ACC112 (cell line): Measurements from ENCODE around the gene NOB1.
A peak's percentile ranks its signal among the peaks of the same experiment; 100 is the strongest.

Source experiments
- H2AFZ ChIP-seq: fragments of 200-600 bp; sonication (generic); one replicate; pipeline ENCODE4 v1.6.0; 2017; ENCODE audit warnings: antibody characterized with exemption, low read length; ENCODE audit not compliant: unreplicated experiment
- H3K27ac ChIP-seq: fragments of 200-600 bp; sonication (generic); 2 replicates; pipeline ENCODE4 v1.5.1; 2014; ENCODE audit warnings: low read depth, mild to moderate bottlenecking, antibody characterized with exemption, low read length, moderate library complexity
- H3K27me3 ChIP-seq: fragments of 200-600 bp; sonication (generic); 2 replicates; pipeline ENCODE4 v1.6.1; 2014; ENCODE audit warnings: mild to moderate bottlenecking, antibody characterized with exemption, low read length, moderate library complexity, mixed read lengths; ENCODE audit not compliant: insufficient read depth
- H3K36me3 ChIP-seq: fragments of 200-600 bp; sonication (generic); 2 replicates; pipeline ENCODE4 v1.6.1; 2016; ENCODE audit warnings: mild to moderate bottlenecking, antibody characterized with exemption, low read length, moderate library complexity, mixed read lengths; ENCODE audit not compliant: insufficient read depth
- H3K4me1 ChIP-seq: fragments of 200-600 bp; sonication (generic); one replicate; pipeline ENCODE4 v1.6.1; 2016; ENCODE audit warnings: low read length, mixed read lengths; ENCODE audit not compliant: insufficient read depth, unreplicated experiment, control insufficient read depth
- H3K4me3 ChIP-seq: fragments of 200-600 bp; sonication (generic); 2 replicates; pipeline ENCODE4 v1.5.1; 2014; ENCODE audit warnings: mild to moderate bottlenecking, low read depth, low read length
- H3K79me2 ChIP-seq: fragments of 200-600 bp; sonication (generic); one replicate; pipeline ENCODE4 v1.6.0; 2016; ENCODE audit warnings: low read length; ENCODE audit not compliant: control insufficient read depth, unreplicated experiment, insufficient read depth

NOB1 gene

GRCh38 chr16:69781118-69781517 is 26.4 kb upstream of the NOB1 start:
- Histone ChIP-seq H3K27me3 (no peaks in the 10 kb centered on the region), H3K36me3 (no peaks in the 10 kb centered on the region), H3K4me1 (no peaks in the 10 kb centered on the region), H3K4me3 (no peak overlapping the region), H3K27ac (no peak overlapping the region), H3K79me2 (no peaks in the 10 kb centered on the region), H2AFZ (no peak overlapping the region)

DNA sequence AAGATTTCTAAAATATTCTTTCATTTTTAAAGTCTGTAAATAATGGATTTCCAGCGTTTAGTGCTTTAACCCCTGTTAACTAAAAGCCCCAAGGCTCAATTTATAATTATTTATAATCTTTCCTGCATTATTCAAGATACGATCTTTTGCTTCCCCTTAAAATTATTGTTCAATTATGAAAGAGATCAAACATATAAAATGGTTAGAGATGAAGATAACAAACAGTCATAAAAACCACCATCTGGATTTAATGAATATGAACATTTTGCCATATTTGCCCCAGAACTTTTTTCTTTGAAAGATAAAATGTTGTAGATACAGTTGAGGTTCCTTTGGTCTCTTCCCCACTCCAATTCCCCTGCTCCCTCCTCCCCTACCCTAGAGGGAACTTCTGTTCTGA is 25.0 kb upstream of the NOB1 start:
- H3K4me1 ChIP-seq = no peaks in the 10 kb centered on the region
- no peaks in the 10 kb centered on the region for H3K36me3 ChIP-seq
- H3K4me3 ChIP-seq = no peak overlapping the region
- no peak overlapping the region for H3K27ac ChIP-seq
- no peak overlapping the region for H2AFZ ChIP-seq
- H3K79me2 ChIP-seq = peaks cover 3% of the 10 kb centered on the region
- H3K27me3 ChIP-seq = no peaks in the 10 kb centered on the region

- peaks cover 20% of the 10 kb centered on the region for H3K79me2 ChIP-seq
- no peak overlapping the region for H2AFZ ChIP-seq
- no peaks in the 10 kb centered on the region for H3K36me3 ChIP-seq
- H3K27ac ChIP-seq = no peak overlapping the region
- peaks cover 16% of the 10 kb centered on the region for H3K4me1 ChIP-seq
- no peak overlapping the region for H3K4me3 ChIP-seq
- H3K27me3 ChIP-seq = no peaks in the 10 kb centered on the region
Measured at GRCh38 chr16:69775563-69775962, 20.8 kb upstream of the NOB1 start.

- peaks cover 16% of the 10 kb centered on the region for H3K4me1 ChIP-seq
- H2AFZ ChIP-seq = no peak overlapping the region
- H3K4me3 ChIP-seq = peak overlapping the region; percentile 61
- H3K79me2 ChIP-seq = peaks cover 22% of the 10 kb centered on the region
- no peaks in the 10 kb centered on the region for H3K27me3 ChIP-seq
- H3K27ac ChIP-seq = no peak overlapping the region
- no peaks in the 10 kb centered on the region for H3K36me3 ChIP-seq
Measured at GRCh38 chr16:69773260-69773947, 18.7 kb upstream of the NOB1 start.

- H3K36me3 ChIP-seq = no peaks in the 10 kb centered on the region
- peaks cover 22% of the 10 kb centered on the region for H3K79me2 ChIP-seq
- H3K4me1 ChIP-seq = peaks cover 16% of the 10 kb centered on the region
- H3K27ac ChIP-seq = no peak overlapping the region
- H3K4me3 ChIP-seq = no peak overlapping the region
- no peaks in the 10 kb centered on the region for H3K27me3 ChIP-seq
- H2AFZ ChIP-seq = no peak overlapping the region
Measured at GRCh38 chr16:69771651-69771967, 16.9 kb upstream of the NOB1 start.

- Histone ChIP-seq H3K27ac (no peak overlapping the region), H3K27me3 (no peaks in the 10 kb centered on the region), H3K4me1 (peaks cover 16% of the 10 kb centered on the region), H3K79me2 (peaks cover 18% of the 10 kb centered on the region), H2AFZ (no peak overlapping the region), H3K4me3 (no peak overlapping the region), H3K36me3 (no peaks in the 10 kb centered on the region)
Measured at GRCh38 chr16:69769404-69769803, 14.7 kb upstream of the NOB1 start.

DNA sequence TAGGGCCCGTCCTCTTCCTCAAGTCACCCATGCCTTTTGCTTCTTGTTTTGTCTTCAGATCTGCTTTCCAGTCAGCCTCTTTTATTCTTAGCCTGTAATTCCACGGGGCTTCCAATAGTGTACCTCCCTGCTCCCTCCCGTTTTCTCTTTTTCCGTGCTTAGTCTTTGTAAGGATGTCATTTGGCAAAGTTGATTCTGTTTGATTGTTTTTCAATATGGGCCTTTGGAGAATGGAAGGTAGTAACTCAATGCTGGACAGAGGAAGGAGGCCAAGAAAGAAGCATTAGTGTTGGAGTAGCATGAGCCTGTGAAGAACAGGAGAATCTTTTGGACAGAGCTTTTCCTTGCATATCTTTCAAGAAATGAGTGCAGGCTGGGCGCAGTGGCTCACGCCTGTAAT is 13.9 kb upstream of the NOB1 start:
- Histone ChIP-seq H3K4me3 (no peak overlapping the region), H3K27ac (no peak overlapping the region), H3K36me3 (no peaks in the 10 kb centered on the region), H3K4me1 (peaks cover 18% of the 10 kb centered on the region), H3K27me3 (no peaks in the 10 kb centered on the region), H2AFZ (no peak overlapping the region), H3K79me2 (peaks cover 14% of the 10 kb centered on the region)

DNA sequence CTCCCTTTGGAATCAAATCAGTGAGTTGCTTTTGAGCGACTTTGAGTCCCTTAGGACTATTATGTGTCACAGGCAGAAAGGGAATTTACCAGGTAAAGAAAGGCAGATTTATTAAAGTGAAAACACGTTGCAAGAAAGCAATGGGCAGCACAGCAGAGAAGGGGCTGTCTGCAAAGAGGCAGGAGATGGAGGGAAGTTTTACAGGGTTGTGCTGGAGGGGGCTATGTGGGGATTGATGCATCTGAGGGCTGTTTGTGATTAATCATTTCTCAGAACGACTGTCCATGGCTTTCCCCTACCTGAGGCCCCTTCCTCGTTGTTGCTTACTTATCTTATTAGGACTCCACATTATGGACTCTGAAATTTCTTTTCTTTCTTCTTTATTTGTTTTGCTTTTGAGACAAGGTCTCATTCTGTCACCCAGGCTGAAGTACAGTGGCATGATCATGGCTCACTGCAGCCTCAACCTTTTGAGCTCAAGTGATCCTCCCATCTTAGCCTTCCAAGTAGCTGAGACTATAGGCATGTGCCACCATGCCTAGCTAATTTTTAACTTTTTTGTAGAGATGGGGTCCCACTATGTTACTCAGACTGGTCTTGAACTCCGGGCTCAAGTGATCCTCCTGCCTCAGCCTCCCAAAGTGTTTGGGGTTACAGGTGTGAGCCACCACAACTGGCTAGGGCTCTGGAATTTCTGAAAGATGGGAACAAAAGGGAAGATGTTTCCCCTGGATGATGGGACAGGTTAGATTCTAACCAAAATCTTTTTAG is 12.9 kb upstream of the NOB1 start:
- Histone ChIP-seq H3K27me3 (no peaks in the 10 kb centered on the region), H3K4me3 (no peak overlapping the region), H3K27ac (no peak overlapping the region), H2AFZ (no peak overlapping the region), H3K4me1 (peaks cover 15% of the 10 kb centered on the region), H3K79me2 (peaks cover 19% of the 10 kb centered on the region), H3K36me3 (no peaks in the 10 kb centered on the region)

DNA sequence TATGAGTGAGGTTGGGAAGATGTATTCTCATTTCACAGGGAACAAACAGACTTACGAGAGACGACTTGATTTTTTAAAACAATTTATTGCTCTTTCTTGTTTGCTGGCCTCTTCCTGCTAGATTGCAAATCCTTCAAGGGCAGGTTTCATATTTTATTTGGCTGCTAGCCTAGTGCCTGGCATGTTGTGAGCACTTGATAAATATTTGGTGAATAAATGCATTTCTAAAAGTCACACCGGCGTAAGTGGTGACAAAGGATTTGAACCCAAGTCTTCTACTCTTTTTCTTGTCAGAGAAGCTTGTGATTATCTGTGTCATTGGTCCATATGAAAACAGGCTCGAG is 8.8 kb upstream of the NOB1 start:
- H3K27me3 ChIP-seq = no peaks in the 10 kb centered on the region
- H3K4me1 ChIP-seq = peaks cover 9% of the 10 kb centered on the region
- peaks cover 9% of the 10 kb centered on the region for H3K79me2 ChIP-seq
- H3K4me3 ChIP-seq = peak overlapping the region; percentile 98
- H2AFZ ChIP-seq = peak overlapping the region; percentile 80
- no peak overlapping the region; the same call in 1 of the 2 replicates for H3K27ac ChIP-seq
- H3K36me3 ChIP-seq = no peaks in the 10 kb centered on the region

DNA sequence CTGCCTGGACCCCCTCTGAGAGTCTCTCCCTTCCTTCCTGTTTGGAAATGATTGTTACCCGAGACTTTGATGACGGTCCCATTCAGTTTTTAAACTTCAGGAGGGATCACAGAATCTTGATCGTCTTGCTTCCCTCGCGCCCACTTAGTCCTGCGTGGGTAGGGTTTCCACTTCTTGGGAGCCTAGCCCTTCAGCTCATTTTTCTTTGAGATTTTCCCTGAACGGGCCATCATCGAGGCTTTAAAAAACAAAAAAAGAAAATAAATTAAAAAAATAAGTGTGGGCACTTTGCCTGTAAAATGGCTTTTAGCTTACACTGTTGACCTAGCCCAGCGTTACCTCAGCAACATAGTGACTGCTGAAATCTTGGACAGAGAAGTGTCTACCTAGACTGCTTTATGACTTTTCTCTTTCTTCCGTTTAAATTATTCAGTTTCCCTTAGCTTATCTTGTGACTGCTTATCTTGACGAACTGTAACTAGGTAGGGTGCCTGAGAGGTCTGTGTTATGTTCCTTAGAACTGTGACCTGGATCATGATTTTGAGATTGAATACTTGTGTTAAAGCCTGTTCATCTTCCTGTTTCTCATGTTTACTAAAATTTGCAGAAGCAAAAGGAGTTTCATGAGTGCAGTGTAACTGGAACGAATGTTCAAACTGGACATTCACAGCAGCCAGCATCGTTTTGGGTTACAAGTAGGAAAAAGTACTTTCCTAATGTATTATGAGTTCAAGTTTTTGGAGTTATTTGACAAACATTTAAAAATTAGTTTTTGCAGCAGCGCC is 8.3 kb upstream of the NOB1 start:
- Histone ChIP-seq H3K4me3 (peak overlapping the region; percentile 98), H3K79me2 (peaks cover 9% of the 10 kb centered on the region), H3K4me1 (peaks cover 9% of the 10 kb centered on the region), H3K27me3 (no peaks in the 10 kb centered on the region), H3K36me3 (no peaks in the 10 kb centered on the region), H3K27ac (peak overlapping the region; percentile 71), H2AFZ (peak overlapping the region; percentile 96)
